Psoas muscle (tissue), 8 donors: Measurements from ENCODE around the gene CLPTM1L. TPM values are rescaled to one million over a fixed set of nuclear protein-coding genes. Genes with fewer than 3 reads are reported as not detected.

ENCODE experiments used
- ATAC-seq, 4 donors: fragments of 200-7000 bp; cut with Tn5 transposase; one replicate each; pipeline ENCODE4 v1.9.1; 2020; ENCODE audit warnings: moderate library complexity in 3 of 4, mild to moderate bottlenecking in 2 of 4
- DNase-seq, 2 donors: peaks; one replicate each; pipeline ENCODE4 v3.0.0-alpha.2; 2020
- H3K27ac ChIP-seq: fragments of 200-600 bp; one replicate; pipeline ENCODE4 v1.8.0; 2022
- H3K27me3 ChIP-seq, 3 donors: fragments of 200-600 bp in 1 of 3; one replicate each; pipeline versions ENCODE4 v1.6.1 to v1.8.0; 2013 to 2022; ENCODE audit warnings: low read length in 2 of 3, mild to moderate bottlenecking in 2 of 3, moderate library complexity in 1 of 3; ENCODE audit not compliant: insufficient read depth in 3 of 3
- H3K36me3 ChIP-seq, 2 donors: fragments of 200-600 bp in 1 of 2; one replicate each; pipeline versions ENCODE4 v1.6.1 to v1.8.0; 2013 to 2022; ENCODE audit warnings: low read depth in 1 of 2, mild to moderate bottlenecking in 1 of 2, moderate library complexity in 1 of 2; ENCODE audit not compliant: insufficient read depth in 1 of 2
- H3K4me1 ChIP-seq: fragments of 200-600 bp; one replicate; pipeline ENCODE4 v1.8.0; 2022
- H3K4me3 ChIP-seq: fragments of 200-600 bp; one replicate; pipeline ENCODE4 v1.8.0; 2022; ENCODE audit warnings: mild to moderate bottlenecking
- H3K9me3 ChIP-seq: fragments of 200-600 bp; one replicate; pipeline ENCODE4 v1.8.0; 2022
- WGBS, 3 donors: extraction: QIAGEN DNeasy Blood & Tissue Kit; methylation state at CpG; one replicate each; pipeline versions ENCODE4 v1.1.6 to v1.1.7; 2013; 5-methylcytosine and 5-hydroxymethylcytosine counted together
- intact Hi-C, 2 donors: fragments of 100-400 bp; cut with DNase I; formaldehyde crosslinking; loops; one replicate each; pipeline versions ENCODE4 v1.11.0 to v1.14.2; 2022
- polyA plus RNA-seq, 3 donors: library from polyadenylated mRNA; stranded (reverse); fragments of 200-250 nt; gene quantifications; one replicate each; pipeline ENCODE4 v1.2.3, GENCODE V29; 2013
- total RNA-seq, 4 donors: library from RNA; stranded (reverse); fragmentation: NEBNext Ultra II Directional in 2 of 4; extraction: Animal tissue kit (Norgen Biotek cat#: 25700) in 2 of 4; gene quantifications; one replicate each; pipeline versions ENCODE4 v1.2.1 to v1.2.4, GENCODE V29; 2021 to 2023
- TF ChIP-seq, protein P1 (sequence below): fragments of 200-600 bp; IDR thresholded peaks from one replicate; pipeline ENCODE4 v1.8.0; 2022; ENCODE audit warnings: antibody characterized with exemption
- donor health status: healthy with polysubstance abuse.
- donor health status: DM: no; HTN: no; CAD: no; lungs with moderate emphysema.
- donor health status: Bipolar disorder and iron deficiency.
- donor health status: healthy.
- donor health status: DM: yes; HTN: yes; CAD: no.
- donor health status: DM: no; HTN: no; CAD: no.
- donor health status: DM: no; HTN: no; CAD: no.
- donor health status: DM: yes; HTN: yes; CAD: no.

Gene CLPTM1L
- total and polyA plus RNA-seq, 7 donors, result 24.2 to 92.4 (median 34.8) TPM

DNA sequence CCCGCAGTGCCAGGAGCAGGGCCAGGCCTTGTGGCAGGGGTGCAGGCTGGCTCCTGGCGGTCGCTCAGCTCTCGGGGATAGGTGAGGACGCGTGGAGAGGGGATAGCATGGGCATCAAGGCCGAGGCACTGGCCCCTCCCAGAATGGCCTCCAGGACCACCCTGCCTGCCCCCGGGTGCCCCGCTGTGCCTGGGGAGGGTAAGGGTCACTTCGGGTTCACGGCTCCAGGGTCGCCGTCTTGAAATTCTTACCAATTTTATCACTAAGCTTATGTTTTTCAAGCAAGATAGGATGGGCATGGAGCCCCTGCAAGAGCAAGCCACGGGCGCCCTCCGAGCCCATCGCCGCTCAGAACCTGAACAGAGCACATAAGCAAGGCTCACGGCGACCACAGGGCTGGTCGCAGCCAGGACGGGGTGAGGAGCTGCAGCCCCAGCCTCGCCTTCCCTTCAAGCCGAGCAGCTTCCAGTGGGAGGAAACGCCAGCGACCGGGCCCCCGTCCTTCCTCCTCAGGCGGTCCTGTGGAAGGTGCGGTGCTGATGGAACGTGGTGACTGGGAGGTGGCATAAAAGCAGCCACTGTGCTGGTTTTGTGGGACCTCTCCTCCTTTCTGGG, 14.2 kb upstream of the CLPTM1L start:
- 74 to 79% (median 74%) methylated on average over 31 of the region's 31 CpGs for WGBS, 3 donors
- Histone ChIP-seq H3K9me3 (no peaks in the 10 kb centered on the region), H3K27ac (no peak overlapping the region), H3K4me3 (no peak overlapping the region), H3K27me3 (peaks cover 0 to 55% (median 12%) of the 10 kb centered on the region in 3 donors), H3K36me3 (no peaks in the 10 kb centered on the region), H3K4me1 (no peaks in the 10 kb centered on the region)
- ATAC-seq (no peak), DNase-seq (no peak)
- intact Hi-C loops, result no loop called here
- TF ChIP-seq, protein P1, sequence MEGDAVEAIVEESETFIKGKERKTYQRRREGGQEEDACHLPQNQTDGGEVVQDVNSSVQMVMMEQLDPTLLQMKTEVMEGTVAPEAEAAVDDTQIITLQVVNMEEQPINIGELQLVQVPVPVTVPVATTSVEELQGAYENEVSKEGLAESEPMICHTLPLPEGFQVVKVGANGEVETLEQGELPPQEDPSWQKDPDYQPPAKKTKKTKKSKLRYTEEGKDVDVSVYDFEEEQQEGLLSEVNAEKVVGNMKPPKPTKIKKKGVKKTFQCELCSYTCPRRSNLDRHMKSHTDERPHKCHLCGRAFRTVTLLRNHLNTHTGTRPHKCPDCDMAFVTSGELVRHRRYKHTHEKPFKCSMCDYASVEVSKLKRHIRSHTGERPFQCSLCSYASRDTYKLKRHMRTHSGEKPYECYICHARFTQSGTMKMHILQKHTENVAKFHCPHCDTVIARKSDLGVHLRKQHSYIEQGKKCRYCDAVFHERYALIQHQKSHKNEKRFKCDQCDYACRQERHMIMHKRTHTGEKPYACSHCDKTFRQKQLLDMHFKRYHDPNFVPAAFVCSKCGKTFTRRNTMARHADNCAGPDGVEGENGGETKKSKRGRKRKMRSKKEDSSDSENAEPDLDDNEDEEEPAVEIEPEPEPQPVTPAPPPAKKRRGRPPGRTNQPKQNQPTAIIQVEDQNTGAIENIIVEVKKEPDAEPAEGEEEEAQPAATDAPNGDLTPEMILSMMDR, result no peak

DNA sequence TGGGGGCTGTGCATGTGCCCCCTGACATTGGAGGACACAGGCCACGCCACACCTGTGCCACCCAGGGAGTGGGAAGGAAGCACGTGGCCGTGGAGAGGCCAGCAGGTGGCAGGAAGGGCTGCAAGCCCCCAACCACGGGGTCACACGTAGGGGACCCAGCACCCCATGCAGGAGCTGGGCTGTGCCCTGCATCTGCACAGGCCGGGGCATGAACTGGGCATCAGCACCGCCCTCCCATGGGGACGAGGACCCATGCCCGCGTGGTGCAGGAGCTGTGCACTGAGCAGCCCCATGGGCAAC, 13.8 kb upstream of the CLPTM1L start:
- 72 to 86% (median 75%) methylated on average over 10 of the region's 10 CpGs for WGBS, 3 donors
- DNase-seq, result no peak
- H3K27ac ChIP-seq, result no peak overlapping the region
- H3K4me3 ChIP-seq, result no peak overlapping the region
- peaks cover 0 to 51% (median 11%) of the 10 kb centered on the region in 3 donors for H3K27me3 ChIP-seq
- no peak for ATAC-seq
- no peaks in the 10 kb centered on the region for H3K36me3 ChIP-seq
- no peaks in the 10 kb centered on the region for H3K9me3 ChIP-seq
- TF ChIP-seq, protein P1, result no peak
- intact Hi-C loops, result no loop called here
- H3K4me1 ChIP-seq, result no peaks in the 10 kb centered on the region

DNA sequence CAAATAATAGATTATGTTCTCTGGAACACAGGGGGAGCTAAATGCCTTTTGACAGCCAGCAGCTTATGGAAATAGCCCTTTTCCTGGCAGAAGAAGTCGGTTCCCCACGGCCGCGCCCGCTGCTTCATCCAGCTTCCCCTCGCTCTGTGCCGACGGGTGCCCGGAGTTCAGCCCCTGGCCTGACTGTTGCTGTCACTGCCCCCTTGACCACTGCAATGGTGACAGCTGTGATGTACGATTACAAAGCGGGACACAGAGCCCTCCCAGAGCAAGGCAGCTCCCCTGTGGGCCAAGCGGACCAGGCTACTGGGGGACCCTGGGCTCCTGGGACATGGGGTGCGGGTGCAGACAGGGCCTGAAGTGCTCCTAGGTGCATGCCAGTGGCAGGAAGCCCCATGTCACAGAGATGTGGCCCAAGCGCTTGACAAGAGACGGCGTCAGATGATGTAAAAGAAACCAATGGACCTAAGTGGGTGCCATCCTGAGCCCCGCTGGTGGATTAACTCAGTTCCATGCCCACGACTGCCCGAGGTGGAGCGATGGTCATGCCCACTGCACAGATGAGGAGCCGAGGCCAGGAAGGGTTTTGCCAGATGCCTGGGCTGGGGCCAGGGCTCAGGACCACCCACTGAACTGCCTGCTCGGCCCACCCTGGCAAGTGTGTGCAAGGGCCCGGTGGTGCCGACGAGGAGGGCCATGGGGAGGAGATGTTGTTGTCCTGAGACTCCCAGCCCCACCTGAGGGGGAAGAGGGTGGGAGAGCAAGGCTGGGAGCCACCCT, 13.2 kb upstream of the CLPTM1L start:
- H3K4me1 ChIP-seq, result no peaks in the 10 kb centered on the region
- no peak for DNase-seq
- H3K27ac ChIP-seq, result no peak overlapping the region
- ATAC-seq, result no peak
- no peaks in the 10 kb centered on the region for H3K9me3 ChIP-seq
- no peaks in the 10 kb centered on the region for H3K36me3 ChIP-seq
- peaks cover 0 to 45% (median 8%) of the 10 kb centered on the region in 3 donors for H3K27me3 ChIP-seq
- TF ChIP-seq, protein P1, result no peak
- H3K4me3 ChIP-seq, result no peak overlapping the region
- intact Hi-C loops, result no loop called here
- WGBS, 3 donors, result 79 to 81% (median 79%) methylated on average over 25 of the region's 25 CpGs

DNA sequence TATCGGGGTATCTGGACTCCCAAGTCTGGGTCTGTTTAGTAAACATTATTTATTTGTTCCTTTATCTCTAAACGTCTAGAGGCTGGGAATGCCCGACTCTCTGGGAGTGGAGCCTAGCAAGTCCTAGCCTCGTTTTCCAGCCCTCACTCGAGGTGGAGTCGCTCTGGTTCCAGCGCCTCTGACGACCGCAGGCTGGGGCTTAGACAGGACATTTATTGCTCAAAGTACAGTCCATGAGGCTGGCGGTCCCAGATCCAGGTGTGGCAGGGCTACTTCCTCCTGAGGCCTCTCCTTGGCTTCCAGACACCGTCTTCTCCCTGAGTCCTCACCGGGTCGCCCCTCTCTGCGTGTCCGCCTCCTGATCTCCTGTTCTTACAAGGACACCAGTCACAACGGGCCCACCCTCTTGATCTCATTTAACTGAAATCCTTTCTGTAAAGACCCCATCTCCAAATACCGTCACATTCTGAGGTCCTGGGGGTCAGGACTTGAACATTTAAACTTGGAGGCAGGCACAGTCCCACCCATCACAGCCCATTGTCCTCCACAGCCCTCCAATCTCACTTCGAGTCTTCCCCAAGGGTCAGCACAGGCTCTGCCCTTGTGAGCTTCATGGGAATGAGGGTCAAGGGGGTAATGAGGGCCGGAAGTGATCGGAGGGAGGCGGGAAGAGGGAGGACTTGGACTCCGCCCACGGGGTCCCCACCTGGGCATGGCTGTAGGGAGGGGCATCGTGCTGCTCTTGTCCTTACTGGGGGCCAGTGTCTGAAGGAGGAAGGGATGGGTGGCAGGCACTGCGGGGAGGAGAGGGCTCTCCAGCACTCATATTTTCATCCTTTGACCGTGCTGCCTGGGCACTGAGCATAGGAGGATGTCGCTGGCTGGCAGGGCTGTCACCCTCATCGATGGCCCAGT, 12.2 kb upstream of the CLPTM1L start:
- Histone ChIP-seq H3K36me3 (no peaks in the 10 kb centered on the region), H3K9me3 (no peaks in the 10 kb centered on the region), H3K4me3 (no peak overlapping the region), H3K4me1 (no peaks in the 10 kb centered on the region), H3K27me3 (peaks cover 0 to 35% (median 4%) of the 10 kb centered on the region in 3 donors), H3K27ac (no peak overlapping the region)
- TF ChIP-seq, protein P1, result no peak
- WGBS, 3 donors, result 67 to 69% (median 68%) methylated on average over 28 of the region's 28 CpGs
- intact Hi-C loops, result no loop called here
- ATAC-seq (no peak), DNase-seq (no peak)
